Bone marrow (tissue), 2 donors: ENCODE measurements around the gene CAP2.

Experiments
- DNase-seq, 2 donors: peaks; one replicate each; lab custom pipeline; 2025; lab: John Stamatoyannopoulos, UW

The CAP2 gene, protein sequence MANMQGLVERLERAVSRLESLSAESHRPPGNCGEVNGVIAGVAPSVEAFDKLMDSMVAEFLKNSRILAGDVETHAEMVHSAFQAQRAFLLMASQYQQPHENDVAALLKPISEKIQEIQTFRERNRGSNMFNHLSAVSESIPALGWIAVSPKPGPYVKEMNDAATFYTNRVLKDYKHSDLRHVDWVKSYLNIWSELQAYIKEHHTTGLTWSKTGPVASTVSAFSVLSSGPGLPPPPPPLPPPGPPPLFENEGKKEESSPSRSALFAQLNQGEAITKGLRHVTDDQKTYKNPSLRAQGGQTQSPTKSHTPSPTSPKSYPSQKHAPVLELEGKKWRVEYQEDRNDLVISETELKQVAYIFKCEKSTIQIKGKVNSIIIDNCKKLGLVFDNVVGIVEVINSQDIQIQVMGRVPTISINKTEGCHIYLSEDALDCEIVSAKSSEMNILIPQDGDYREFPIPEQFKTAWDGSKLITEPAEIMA

DNA sequence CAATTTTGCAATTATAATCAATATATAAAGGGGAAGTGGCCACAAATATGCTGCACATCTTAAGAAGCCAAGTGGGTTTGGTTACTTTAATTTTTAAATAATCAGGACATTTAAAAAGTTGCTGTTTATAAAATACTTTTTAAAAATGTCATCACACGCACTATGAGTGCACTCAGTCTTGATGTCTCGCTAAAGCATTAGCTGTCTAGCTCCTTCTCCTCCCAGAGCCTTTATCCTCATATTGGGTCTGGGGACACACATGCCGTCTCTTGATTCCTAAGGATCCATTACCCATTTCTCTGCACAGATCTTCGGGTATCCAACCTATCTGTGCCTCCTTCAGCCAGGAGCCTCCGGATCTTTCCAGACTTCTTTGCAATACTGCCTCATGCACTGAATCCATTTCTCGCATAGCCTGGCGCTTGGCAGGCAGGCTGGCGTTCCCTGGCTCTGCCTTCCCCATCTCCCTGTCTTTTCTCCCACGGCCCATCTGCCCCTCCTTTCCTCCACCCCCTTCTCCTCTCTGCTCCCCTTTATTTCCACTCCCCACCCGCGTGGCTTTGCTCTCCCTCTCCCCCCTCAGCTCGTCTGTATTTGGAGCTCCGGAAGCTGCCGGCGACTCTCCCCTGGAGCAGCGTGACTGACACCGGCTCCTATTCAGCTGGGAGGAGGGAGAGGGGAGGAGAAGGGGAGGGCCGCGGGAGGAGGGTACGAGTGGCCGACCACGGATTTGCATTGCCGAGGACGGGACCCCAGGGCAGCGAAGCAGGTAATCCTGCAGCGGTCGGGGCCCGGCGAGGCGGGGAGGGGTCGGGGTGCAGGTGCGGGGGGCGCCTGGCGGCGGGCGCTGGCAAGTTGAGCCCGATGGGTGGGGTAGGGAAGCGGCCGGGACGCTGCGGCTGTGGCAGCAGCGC lies at the start of gene CAP2:
Gene CAP2 (plus strand): TSS at position 618 of the 914 bp plus-strand sequence. CDS start 27,961 bp downstream, outside the sequence.
- no peak for DNase-seq

DNA sequence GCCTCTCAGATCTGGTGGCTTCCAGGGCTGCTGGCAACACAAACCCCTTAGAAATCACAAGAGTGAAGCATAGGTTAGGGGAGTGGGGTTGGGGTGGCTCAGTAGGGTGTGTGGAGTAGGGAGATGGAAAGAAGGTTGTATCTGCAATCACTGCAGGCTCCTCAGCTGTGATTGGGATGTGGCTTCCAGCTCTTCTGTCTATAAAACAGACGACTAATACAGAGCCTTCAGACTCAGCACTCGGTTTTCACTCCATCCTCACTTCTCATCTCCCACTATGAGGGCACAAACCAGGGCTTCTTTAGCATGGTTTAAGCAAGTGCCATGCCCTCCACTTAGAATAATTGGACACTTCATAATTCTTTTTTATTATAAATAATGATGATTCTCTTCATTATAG lies 46.4 kb upstream of the CAP2 start:
- no peak for DNase-seq

DNA sequence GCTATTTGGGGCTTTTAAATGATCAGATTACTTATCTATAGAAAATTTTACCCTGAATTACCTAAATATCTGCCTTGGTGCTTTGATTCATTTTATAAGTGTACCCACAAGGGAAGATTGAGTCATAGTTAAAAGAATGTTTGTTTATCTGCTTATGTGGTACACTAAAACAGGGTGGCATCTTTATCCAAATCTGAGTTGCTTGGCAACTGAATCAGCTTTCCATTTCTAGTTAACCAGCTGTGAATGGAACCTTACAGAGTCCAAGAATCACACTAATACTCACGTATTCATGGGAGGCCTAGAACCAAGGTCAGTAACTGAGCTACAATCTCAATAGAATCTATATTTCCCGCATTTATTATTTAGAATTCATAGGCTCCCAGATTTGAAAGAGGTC lies 44.0 kb upstream of the CAP2 start:
- no peak for DNase-seq

DNA sequence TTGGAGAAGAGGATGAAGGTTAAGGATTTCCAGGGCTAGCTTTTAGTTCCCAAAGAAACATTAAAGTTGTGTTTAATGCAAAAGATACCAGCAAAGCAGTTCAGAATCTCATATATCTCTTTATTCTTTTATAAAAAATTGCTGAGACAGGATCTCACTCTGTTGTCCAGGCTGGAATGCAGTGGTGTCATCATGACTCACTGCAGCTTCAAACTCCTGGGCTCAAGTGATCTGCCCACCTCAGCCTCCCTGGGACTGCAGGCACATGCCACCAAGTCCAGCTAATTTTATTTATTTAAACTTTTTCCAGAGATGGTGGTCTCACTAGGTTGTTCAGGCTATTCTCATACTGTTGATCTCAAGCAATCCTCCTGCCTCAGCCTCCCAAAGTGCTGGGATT lies 41.1 kb upstream of the CAP2 start:
- no peak for DNase-seq

DNA sequence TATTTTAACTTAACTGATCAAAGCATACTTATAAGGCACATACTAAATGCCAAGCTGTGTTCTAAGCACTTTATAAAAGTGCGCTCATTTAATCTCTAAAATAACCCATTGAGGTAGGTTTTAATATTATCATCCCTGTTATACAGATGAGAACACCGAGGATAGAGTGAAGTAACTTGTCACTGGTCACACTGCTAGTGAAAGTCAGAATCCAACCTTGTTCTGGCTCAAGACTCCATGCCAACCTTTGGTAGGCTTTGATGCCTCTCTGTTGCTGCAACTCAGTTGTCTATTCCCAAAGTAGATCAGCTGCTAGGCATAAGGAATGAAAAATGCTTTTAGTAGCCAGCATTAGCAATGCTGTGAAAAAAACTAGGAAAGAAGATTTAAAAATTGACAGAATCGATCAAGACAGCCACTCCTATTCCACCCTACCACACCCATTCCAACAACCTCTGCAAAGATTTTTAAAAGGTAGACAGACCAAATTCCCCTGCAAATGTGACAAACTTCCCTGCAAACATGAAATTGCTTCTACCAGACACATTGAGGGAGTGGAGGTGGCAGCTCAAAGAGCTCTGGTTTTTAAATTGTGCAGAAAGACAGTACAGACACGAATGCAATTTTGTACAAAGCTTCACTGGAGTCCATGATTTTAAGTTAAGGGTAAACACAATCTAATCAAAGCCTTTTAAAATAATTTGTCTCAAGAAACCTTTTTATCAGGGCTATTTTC lies 39.8 kb upstream of the CAP2 start:
- DNase-seq, result no peak

DNA sequence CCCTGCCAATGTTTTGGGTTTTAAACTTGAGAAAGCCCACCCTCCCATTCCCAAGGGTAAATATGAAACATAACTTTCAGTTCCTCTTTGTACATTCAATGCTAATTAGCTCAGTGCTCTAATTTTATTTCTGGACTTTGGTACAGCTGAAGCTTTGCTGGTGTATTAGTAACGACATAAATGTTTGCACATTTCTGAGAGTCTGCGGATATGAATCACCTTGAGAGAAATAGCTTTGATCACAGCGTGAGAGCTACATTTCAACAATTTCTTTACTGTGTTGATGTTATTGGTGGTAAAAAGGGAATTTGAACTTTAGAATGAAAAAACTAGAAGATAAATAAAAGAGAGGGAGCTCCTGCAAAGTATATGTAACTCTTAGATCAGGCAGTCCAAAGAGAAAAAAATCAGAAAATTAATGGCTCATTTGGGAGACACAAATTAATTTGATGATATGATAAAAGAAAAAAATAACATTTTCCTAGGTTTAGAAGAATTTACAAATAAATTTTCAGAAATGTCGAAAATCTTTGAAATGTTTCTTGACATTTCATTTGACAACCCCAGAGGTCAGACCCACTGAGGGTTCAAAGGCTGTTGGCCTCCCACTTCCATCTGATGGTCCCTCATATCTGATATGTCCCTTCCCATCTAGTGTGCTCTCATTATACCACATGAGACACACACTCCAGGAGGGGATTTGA lies 38.5 kb upstream of the CAP2 start:
- DNase-seq, result no peak

DNA sequence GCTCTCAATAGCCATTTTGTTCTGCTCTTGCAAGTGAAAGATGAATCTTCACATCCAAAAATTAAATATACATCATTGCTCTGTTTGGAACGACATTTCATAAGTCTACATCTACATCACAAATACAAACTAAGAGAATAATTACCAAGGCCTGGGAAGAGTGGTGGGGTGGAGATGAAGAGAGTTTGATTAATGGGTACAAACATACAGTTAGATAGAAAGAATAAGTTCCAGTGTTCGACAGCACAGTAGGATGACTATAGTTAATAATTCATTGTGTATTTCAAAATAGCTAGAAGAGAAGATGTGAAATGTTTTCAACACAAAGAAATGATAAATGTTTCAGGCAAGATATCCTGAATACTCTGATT lies 38.0 kb upstream of the CAP2 start:
- DNase-seq, result no peak

DNA sequence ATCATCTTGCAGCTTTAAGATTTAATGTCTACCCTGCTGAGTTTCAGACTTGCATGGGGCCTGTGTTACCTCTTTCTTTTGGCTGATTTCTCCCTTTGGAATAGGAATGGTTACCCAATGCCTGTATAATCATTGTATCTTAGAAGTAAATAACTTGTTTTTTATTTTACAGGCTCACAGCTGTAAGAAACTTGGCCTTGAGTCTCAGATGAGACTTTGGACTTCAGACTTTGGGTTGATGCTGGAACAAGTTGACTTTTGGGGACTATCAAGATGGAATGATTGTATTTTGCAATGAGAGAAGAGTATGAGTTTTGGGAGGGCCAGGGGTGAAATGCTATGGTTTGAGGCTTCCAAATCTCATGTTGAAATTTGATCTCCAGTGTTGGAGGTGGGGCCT lies 34.9 kb upstream of the CAP2 start:
- DNase-seq, result no peak

DNA sequence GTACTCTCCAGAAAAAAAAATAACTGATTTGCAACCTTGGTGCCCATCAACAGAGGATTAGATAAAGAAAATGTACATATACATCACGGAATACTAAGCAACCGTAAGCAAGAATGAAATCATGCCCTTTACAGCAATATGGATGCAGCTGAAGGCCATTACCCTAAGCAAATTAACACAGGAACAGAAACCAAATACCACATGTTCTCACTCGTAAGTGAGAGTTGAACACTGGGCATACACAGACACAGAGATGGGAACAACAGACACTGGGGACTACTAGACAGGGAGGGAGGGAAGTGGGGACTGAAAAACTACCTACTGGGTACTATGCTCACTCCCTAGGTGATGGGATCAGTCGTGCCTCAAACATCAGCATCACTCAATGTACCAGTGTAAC lies 32.8 kb upstream of the CAP2 start:
- DNase-seq, result no peak

DNA sequence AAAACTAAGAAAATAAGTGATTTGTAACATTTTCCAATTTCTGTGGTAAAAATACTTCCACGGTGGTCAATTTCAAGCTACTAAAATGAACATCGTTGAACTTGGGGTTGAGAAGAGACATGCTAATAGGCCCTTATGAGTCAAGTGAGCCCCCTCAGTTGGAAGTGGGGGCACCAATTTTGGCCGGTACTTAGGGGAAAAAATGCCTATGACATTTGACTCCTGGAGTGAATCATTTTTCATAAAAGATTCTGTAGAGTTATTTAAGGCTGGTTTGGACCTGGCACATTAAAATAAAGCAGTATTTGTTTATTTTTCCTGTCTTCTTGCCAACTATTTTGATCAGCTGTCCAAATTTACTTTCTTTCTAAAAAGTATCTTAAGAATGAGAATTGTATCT lies 32.4 kb upstream of the CAP2 start:
- no peak for DNase-seq

DNA sequence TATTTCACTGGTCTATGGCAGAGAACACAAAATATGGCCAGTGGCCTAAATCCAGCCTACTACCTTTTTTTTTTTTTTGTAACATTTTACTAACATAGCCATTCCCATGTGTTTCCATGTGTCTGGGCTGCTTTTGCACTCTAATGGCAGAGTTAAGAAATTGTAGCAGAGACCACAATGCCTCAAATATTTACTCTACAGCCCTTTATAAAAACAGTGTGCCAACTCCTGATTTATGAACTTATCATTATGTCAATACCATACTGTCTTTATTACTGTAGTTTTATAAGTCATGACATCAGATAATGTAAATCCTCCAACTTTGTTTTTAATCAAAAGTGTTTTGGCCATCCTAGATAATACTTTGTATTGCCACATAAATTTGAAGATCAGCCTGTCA lies 27.4 kb upstream of the CAP2 start:
- no peak for DNase-seq

DNA sequence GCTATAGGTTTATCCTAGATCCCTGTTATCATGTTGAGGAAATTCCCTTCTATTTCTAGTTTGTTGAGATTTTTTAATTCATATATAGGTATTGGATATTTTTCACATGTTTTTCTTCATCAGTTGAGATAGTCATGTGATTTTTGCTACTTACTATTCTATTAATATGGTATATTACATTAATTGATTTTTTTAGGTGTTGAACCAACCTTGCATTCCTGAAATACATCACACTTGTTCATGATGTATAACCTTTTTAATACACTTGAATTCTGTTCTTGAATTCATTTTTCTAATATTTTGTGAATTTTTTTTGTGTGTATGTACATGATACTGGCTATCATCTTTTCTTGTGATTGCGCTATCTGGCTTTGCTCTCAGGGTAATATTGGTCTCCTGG lies 25.5 kb upstream of the CAP2 start:
- no peak for DNase-seq

DNA sequence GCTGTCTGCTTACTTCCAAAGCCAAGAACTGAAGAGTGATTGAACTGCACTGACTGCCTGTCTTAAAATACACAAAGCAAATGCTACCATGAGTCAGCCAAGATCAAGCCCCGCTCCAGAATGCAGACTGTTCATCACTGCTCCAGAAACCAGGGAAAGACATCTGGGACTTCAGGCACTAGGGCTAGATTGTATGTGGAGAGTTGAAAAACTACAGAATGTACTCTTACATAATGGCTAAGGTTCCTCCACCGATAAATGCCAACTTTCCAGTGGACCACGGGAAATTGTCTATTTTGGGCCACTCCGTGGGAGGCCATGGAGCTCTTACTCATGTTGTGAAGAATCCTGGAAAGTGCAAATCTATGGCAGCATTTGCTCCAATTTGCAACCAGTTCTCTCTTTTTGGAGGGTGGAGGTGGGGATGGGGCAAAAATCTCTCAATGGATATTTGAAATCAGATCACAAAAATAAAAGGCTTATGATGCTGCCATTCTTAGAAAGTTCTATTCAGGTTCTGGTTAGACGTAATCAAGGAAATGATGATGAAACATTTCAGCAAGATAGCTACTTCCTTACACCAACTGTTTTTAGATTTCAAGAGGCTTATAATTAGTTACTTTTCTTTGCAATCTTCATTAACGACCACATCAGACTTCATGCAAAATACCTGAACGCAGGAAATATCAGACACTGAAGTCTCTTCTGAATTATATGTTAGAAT lies 11.8 kb upstream of the CAP2 start:
- DNase-seq, result no peak

DNA sequence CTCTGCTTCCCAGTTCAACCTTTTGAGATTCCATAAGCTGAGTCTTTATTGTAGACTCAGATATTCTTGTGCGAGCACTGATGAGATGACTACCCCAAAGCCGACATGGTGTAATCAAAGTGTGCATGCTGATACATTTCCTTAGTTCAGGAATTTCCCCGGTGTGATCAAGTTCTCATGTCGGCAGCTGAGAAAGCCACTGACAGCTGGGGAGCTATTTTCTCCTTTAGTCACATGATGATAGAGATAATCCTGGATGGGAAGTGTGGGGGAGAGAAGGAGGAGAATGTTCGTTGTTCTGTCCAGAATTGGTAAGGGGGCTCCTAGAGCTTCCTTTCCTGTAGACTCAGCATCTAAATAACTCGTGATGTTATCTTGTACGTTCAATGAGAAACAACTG lies 7.7 kb upstream of the CAP2 start:
- DNase-seq, result no peak

DNA sequence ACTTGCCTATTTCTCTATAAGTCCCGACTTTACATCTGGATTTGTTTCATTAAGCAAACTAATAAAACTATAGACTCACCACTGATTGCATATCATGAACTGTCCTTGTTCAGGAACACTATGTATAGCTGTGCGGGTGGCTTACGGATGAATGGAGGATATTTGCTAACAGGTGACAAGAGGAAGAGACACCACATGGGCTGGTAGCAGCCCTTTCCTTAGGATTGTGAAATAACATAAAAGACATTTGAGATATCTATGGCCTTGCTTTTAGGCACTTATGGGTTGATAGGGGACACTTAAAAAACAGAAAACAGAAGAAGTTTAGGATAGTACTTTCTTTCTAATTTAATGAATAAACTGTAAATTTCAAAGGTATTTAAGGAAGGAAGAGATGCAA lies 5.0 kb upstream of the CAP2 start:
- no peak for DNase-seq

DNA sequence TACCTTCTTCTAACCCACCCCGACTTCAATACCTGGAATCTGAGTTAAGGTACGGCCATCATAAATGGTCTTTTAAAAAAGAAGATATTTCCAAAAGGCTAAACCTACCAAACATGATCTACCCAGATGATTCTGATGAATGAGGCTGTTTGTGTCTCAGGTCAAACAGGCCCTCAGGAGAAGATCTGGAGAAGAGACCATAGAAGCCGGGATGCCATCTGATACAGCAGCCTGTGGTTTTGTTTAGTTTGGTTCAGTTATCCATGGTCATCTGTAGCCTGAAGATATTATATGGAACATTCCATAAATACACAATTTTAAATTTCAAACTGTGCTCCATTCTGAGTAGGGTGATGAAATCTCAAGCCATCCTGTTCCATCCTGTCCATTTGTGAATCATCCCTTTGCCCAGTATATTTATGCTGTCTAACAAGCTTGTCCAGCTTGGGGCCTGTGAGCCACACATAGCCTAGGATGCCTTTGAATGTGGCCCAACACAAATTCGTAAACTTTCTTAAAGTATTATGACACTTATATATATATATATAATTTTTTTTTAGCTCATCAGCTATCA lies 4.0 kb upstream of the CAP2 start:
- DNase-seq, result no peak

DNA sequence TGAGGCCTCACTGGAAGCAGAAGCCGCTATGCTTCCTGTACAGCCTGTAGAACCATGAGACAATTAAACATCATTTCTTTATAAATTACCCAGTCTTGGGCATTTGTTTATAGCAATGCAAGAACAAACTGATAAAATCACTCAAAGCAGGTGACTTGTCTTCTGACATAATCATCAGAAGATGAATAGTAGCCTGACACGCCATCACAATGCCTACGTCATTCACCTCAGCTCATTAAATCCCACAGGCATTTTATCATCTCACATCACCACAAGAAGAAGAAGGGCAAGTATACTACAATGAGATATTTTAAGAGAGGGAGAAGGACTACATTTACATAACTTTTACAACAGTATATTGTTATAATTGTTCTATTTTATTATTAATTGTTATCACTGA lies 3.1 kb upstream of the CAP2 start:
- no peak for DNase-seq

DNA sequence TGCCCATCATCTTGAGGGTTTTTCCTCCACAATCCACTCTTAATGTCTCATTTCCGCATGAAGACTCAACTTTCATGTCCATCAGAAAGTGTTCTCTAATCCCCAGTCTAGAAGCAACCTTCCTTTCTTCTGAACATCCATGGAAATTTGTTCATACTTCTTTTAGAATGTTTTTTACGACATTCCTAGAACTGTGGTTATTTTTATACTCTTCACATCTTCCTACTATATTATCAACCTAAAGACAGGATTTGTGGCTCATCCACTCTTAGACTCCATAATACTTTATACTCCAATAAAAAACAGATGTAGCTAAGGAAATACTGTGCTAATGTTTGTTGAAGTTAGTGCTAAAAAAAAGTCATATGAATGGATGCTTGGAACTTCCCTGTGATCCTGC lies 1.4 kb upstream of the CAP2 start:
- DNase-seq, result no peak

DNA sequence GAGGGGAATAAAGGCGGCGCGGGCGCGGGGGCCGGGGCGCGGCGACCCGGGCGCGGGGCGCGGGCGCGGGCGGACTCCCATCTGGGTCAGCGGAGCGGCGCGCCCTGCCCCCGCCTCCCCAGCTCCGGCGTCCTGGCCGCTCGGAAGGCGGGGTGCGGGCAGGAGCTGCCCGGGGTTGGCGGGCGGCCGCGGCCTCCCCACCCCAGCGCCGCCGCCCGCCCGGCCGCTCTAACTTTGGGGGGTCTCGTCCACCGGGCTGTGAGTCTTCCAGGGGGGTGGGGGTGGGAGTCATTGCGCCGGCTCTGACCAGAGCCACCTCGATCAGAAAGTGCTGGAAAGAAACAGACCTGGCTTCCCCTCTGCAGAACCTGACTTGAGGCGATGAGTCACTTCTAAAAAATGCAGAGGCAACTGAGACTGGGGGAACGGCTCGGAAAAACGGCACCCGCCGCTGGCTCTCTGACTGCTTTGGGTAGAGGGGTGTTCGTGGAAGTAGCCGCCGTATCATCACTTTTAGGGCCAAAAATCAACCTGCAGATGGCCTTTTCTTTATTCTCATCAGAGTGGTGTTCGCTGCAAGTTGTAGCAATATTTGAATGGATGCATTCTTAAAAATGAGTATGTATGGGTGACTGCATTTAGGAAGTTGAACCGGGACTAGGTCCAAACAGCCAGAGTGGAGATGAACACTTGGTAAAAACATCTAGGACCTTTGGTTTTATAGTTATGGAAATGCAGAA lies 667 bp downstream of the CAP2 start:
- no peak for DNase-seq

DNA sequence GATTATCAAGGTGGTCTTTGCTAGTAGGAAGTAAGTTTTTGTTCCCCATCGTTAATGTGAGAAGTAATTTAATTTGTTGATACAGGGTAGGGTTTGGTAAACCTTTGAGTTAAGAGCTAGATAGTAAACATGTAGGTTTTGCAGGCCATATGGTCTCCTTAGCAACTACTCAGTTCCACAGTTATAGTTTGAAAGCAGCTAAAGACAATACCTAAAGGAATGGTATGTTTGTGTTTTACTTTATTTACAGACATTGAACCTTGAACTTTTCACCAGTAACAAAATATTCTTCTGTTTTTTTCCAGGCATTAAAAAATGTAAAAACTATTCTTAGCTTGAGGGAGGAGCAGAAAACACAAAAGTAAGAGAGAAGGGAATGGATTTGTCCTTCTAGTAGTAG lies 1.7 kb downstream of the CAP2 start:
- no peak for DNase-seq
